Measurements from ENCODE around the gene MROH2A. TPM values are rescaled to one million over a fixed set of nuclear protein-coding genes. Genes with fewer than 3 reads are reported as not detected.

MROH2A gene
- total RNA-seq, 1 experiment from 2014 or later: 1.4 TPM

- H3K9me2 ChIP-seq (ENCODE audit: insufficient read depth): no peaks in the 10 kb centered on the region
- H3F3A ChIP-seq (ENCODE audit: insufficient read depth, low read depth): peaks cover 76% of the 10 kb centered on the region
- intact Hi-C loops (cut with micrococcal nuclease; ENCODE audit: unreplicated experiment): no loop called here
- H3K4me2 ChIP-seq: no peak overlapping the region
- BruUV-seq (replicated peaks): no TSS peak
- no peak overlapping the region for H3K4me3 ChIP-seq
- H3K79me2 ChIP-seq (ENCODE audit: low read depth): peaks cover 72% of the 10 kb centered on the region
- no peak overlapping the region for H2AFZ ChIP-seq
- H3K27me3 ChIP-seq (ENCODE audit: insufficient read depth, low read depth): no peaks in the 10 kb centered on the region
- no peak overlapping the region for H3K27ac ChIP-seq
- no peaks in the 10 kb centered on the region for H3K9me3 ChIP-seq (ENCODE audit: insufficient read depth, low read depth)
- ChIA-PET POLR2A (ENCODE audit: unreplicated experiment) (no interaction called here), CTCF (no interaction called here)
- H3K36me3 ChIP-seq (ENCODE audit: low read depth): peaks cover 62% of the 10 kb centered on the region
- no peak for TF ChIP-seq EZH2 (IDR thresholded peaks at IDR 0.05; ENCODE audit: low read depth)
- TF ChIP-seq CTCF (conservative IDR thresholded peaks at IDR 0.05): no peak
- no peak for DNase-seq
- H3K4me1 ChIP-seq (replicated peaks; ENCODE audit: insufficient read depth): peaks cover 11% of the 10 kb centered on the region; the same call in 1 of the 2 replicates
- peaks cover 80% of the 10 kb centered on the region for H4K20me1 ChIP-seq (ENCODE audit: insufficient read depth)
Measured at GRCh38 chr2:233764264-233764663, 13.9 kb upstream of the MROH2A start.

- CTCF ChIA-PET: no interaction called here
Measured at GRCh38 chr2:233764761-233765160, 13.4 kb upstream of the MROH2A start.

GRCh38 chr2:233766416-233766815, 11.7 kb upstream of the MROH2A start:
- Histone ChIP-seq H3K4me1 (replicated peaks; ENCODE audit: insufficient read depth) (peaks cover 11% of the 10 kb centered on the region; the same call in 1 of the 2 replicates), H3K9me2 (ENCODE audit: insufficient read depth) (no peaks in the 10 kb centered on the region), H4K20me1 (ENCODE audit: insufficient read depth) (peaks cover 66% of the 10 kb centered on the region), H3K36me3 (ENCODE audit: low read depth) (peaks cover 75% of the 10 kb centered on the region), H3F3A (ENCODE audit: insufficient read depth, low read depth) (peaks cover 80% of the 10 kb centered on the region), H3K4me3 (no peak overlapping the region), H3K27me3 (ENCODE audit: insufficient read depth, low read depth) (no peaks in the 10 kb centered on the region), H3K9me3 (ENCODE audit: insufficient read depth, low read depth) (no peaks in the 10 kb centered on the region), H2AFZ (no peak overlapping the region), H3K27ac (no peak overlapping the region), H3K4me2 (no peak overlapping the region), H3K79me2 (ENCODE audit: low read depth) (peaks cover 53% of the 10 kb centered on the region)
- no peak for DNase-seq
- intact Hi-C loops (cut with micrococcal nuclease; ENCODE audit: unreplicated experiment): no loop called here
- BruUV-seq (replicated peaks): no TSS peak
- POLR2A ChIA-PET (ENCODE audit: unreplicated experiment): no interaction called here
- CTCF ChIA-PET: no interaction called here
- TF ChIP-seq EZH2 (IDR thresholded peaks at IDR 0.05; ENCODE audit: low read depth): no peak
- TF ChIP-seq CTCF (conservative IDR thresholded peaks at IDR 0.05): no peak

More at GRCh38 chr2:233764761-233765160, 13.4 kb upstream of the MROH2A start:
- no TSS peak for BruUV-seq (replicated peaks)
- Histone ChIP-seq H3K4me2 (no peak overlapping the region), H3K4me1 (replicated peaks; ENCODE audit: insufficient read depth) (peaks cover 11% of the 10 kb centered on the region; the same call in 1 of the 2 replicates), H3K9me2 (ENCODE audit: insufficient read depth) (no peaks in the 10 kb centered on the region), H3F3A (ENCODE audit: insufficient read depth, low read depth) (peaks cover 78% of the 10 kb centered on the region), H3K27me3 (ENCODE audit: insufficient read depth, low read depth) (no peaks in the 10 kb centered on the region), H3K4me3 (no peak overlapping the region), H3K36me3 (ENCODE audit: low read depth) (peaks cover 67% of the 10 kb centered on the region), H4K20me1 (ENCODE audit: insufficient read depth) (peaks cover 77% of the 10 kb centered on the region), H3K79me2 (ENCODE audit: low read depth) (peaks cover 69% of the 10 kb centered on the region), H2AFZ (no peak overlapping the region), H3K27ac (no peak overlapping the region), H3K9me3 (ENCODE audit: insufficient read depth, low read depth) (no peaks in the 10 kb centered on the region)
- POLR2A ChIA-PET (ENCODE audit: unreplicated experiment): no interaction called here
- intact Hi-C loops (cut with micrococcal nuclease; ENCODE audit: unreplicated experiment): no loop called here
- no peak for DNase-seq
- no peak for TF ChIP-seq CTCF (conservative IDR thresholded peaks at IDR 0.05)
- TF ChIP-seq EZH2 (IDR thresholded peaks at IDR 0.05; ENCODE audit: low read depth): no peak

Data from PC-9 (cell line).